GM21367 (cell line): ENCODE data around the gene PLPPR3.

Experiments used
- ATAC-seq: cut with Tn5 transposase; IDR thresholded peaks from one replicate; pipeline ENCODE4 v1.9.1; 2021; ENCODE audit not compliant: unreplicated experiment

The PLPPR3 gene

GRCh38 chr19:778910-779653 is 42.7 kb downstream of the PLPPR3 start:
- ATAC-seq, result no peak

DNA sequence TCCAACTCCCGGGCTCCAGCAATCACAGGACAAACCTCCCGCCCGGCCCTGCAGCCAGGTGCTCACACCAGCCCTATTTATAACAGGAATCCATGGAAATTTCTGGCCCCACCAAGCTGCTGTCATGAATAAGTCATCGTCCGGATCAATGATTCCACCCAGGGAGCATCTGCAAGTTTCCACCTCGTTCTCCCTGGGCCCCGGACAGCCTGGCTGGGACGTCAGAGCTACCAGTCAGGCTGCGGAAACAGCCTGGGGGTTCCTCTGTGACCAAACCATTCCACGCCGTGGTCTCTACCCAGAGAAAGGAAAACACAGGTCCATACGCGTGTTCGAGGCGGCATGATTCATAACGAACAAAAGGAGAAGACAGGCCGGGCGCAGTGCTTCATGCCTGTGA is 45.2 kb downstream of the PLPPR3 start:
- no peak for ATAC-seq

DNA sequence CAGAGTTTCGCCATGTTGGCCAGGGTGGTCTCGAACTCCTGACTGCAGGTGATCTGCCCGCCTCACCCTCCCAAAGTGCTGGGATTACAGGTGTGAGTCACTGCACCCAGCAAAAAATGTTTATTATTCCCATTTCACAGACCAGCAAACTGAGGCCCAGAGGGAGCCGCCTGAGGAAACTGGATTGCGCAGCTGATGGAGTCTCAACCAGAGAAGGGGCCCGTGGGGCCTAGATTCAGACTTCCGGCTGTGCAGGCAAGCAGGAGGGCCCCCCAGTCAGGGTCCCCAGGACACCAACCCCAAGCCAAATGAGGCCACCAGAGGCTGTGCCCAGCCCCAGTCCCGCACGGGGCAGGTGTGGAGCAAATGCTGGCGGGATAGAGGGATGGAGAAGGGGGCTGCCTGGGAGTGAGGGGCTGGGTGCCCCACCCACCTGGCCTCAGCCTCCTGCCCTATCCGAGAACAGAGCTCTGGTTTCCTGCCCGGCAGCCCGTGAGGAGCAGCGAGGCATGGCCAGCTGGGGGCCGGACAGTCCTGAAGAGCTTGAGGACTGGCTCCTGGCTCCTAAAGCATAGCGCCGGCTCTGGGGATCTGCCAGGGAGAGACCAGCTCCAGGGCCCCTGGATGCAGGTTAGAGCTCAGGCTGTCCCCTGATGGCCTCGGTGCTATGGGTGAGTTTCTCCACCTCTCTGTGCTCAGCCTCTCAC is 48.9 kb downstream of the PLPPR3 start:
- no peak for ATAC-seq

- no peak for ATAC-seq
Observed at GRCh38 chr19:772063-772462, 49.7 kb downstream of the PLPPR3 start.

- ATAC-seq, result no peak
Observed at GRCh38 chr19:771332-771785, 50.4 kb downstream of the PLPPR3 start.

- ATAC-seq, result no peak
Observed at GRCh38 chr19:769616-770015, 52.1 kb downstream of the PLPPR3 start.

DNA sequence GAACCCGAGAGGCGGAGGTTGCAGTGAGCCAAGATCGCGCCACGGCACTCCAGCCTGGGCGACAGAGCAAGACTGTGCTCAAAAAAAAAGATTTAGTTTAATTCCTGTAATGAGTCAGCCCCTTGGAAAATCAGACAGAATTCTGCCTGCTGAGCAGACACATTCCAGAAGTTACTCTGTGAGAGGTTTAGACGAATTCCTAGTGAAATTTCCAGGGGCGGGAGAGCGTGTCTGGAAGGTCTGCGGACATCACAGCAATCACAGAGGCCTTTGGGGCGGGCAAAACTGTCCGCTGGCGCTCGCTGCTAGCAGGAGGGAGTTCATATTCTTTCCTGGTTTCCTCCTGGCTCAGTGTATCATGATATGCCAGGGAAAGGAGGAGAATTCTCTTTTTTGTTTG is 53.3 kb downstream of the PLPPR3 start:
- ATAC-seq, result no peak

DNA sequence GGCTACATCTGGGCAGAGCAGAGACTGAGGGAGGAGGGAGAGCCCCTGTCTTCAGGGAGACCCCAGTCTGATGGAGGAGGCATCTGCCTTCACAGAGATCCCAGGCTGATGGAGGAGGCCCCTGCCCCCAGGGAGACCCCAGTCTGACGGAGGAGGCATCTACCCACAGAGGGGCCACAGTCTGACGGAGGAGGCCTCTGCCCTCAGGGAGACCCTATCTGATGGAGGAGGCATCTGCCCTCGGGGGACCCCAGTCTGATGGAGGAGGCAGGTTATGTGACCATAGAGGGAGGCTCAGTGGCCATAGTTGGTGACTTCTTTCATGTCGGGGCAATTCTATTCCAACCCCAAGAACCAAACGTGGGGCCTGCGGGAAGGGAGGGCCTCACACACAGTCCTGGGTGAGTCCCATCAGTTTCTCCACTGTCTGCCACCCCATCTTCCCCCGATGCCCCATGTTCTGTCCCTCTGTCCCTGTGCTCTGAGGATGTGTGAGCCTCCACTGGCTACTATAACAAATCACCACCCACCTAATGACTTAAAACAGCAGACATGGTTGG is 56.5 kb downstream of the PLPPR3 start:
- no peak for ATAC-seq

DNA sequence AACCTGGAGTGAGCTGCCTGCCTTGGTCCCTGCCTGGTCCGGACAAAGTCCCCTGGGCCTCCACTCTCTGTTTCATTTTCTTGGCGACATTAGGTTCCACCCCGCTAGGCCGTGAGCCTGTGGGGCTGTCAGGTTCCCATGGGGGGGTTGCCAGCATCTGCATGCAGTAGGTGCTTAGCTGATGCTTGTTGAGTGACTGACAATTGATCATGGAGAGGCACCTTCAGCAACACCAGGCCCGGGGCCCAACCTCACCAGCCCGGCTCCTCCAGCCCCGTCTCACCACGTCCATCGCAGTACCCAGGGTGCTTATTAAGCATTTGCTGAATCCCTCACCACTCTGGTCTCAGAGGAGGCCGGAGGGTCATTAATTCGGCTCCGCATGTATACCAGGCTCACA is 57.5 kb downstream of the PLPPR3 start:
- ATAC-seq, result no peak

DNA sequence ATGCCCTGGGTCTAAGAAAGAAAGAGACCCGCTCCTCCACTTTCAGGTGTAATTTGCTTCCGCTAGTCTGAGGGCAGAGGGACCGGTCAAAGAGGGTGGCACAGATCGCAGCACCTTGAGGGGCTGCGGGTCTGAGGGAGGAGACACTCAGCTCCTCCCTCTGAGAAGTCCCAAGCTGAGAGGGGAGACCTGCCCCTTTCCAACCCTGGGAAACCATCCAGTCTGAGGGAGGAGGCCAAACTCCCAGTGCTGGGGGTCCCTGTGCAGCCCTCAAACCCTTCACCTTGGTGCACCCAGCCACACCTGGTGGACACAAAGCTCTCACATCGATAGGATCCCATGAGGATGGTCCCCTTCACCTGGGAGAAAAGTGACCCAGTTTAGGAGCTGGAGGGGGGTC is 57.9 kb downstream of the PLPPR3 start:
- no peak for ATAC-seq

DNA sequence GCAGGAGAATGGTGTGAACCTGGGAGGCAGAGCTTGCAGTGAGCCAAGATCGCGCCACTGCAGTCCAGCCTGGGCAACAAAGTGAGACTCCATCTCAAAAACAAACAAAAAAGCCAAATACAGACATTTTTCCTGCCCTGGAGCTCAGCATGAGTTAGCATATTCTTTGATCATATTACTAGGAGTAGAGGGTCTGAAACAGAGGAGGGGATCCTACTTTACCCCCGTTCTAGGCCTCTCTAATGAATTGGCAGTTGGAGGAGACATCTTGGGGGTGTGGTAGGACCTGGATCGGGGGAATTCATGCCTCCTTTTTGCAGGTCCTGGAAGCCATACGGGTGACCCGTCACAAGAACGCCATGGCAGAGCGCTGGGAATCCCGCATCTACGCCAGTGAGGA is 58.6 kb downstream of the PLPPR3 start:
- ATAC-seq, result no peak
